Stimulated activated CD8-positive, alpha-beta memory T cell treated with anti-CD3 and anti-CD28 coated beads, Interleukin-4, amount 100 ng/mL, for 24 hours (primary cell): ENCODE results near the gene RPL36AL.
"Not testable (repeated sequence)": the region's sequence is repeated elsewhere in the genome, so short reads cannot be mapped to it uniquely, and the experiment has no call there.

Experiments
- DNase-seq: peaks from one replicate; pipeline ENCODE4 v3.0.0-alpha.2; 2020; ENCODE audit warnings: low read depth

RPL36AL gene

DNA sequence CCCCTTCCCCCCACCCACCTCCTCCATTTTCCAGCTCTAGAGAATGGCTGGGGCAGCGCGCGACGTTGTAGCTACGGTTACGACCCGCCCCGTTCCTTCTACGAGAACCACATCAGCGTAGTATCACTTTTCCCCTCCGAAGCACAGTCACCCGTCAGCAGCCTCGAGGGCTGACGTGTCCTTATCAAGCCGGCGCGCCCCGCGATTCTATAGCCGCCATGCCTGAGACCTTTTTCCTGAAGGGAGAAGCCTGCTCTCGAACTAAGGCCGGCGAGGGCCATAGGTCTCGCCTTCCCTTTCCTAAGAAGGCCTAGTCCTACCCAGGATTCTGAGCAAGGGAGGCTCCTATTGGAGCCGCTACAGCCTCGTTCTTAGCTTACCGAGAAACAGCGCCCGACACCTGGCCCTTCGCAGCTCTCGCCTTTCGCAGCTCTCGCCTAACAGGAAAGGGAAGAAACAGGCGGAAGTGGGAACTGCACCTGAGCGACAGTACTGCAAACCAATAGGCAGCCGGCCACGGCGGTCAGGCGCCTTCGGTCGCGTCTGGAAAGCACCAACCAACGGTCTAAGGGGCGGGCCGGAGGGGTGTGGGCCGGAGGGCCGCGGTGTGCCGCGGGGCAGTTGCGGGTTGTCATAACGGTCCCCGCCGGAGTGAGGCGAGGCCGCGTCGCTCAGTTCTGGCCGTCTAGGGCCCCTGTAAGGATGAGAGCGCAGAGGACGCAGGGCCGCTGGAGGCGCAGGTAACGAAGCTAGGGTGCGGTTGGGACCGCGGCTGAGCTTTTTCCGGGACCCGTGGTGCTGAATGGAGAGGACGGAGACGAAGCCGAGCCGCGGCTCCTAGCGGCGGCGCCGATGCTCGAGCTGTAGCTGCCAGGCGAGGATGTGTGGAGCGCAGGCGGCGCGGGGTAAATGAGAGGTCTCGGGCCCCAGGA lies at the start of gene RPL36AL, which contains the start of gene MGAT2:
TSS of gene RPL36AL (minus strand) at position 445 of the 932 bp plus-strand sequence. CDS start 1,522 bp downstream, outside the sequence.
TSS of gene MGAT2 (plus strand) at position 618 of the 932 bp plus-strand sequence. CDS start 470 bp downstream, outside the sequence.
- DNase-seq, result peak; percentile 90

DNA sequence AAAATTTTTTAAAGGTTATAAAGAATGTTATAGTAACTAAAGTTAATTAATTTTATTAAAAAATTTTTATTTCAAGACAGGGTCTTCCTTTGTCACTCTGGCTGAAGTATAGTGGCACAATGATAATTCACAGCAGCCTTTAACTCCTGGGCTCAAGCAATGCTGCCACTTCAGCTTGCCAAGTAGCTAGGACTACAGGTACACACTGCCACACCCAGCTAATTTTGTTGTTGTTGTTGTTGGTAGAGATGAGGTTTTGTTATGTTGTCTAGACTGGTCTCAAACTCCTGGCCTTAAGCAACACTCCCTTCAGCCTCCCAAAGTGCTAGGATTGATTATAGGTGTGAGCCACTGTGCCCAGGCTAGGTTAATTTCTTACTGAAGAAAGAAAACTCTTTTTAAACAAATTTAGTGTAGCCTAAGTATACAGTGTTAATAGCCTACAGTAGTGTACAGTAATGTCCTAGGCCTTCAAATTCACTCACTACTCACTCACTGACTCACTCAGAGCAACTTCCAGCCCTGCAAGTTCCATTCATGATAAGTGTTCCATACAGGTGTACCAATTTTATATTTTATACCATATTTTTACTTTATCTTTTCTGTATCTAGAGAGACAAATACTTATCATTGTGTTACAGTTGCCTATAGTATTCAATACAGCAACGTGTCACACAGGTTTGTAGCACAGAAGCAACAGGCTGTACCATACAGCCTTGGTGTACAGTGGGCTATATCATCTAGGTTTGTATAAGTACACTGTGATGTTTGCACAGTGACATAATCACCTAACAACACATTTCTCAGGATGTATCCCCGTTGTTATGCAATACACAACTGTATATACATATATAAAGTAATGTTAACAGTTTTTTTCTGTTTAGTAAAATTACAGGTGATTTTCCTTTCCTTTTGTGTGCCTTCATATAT lies 39.4 kb upstream of the RPL36AL start:
- DNase-seq, result no peak

- DNase-seq, result not testable (repeated sequence)
Measured at GRCh38 chr14:49657500-49657899, 37.1 kb upstream of the RPL36AL start.

GRCh38 chr14:49654511-49654910 lies 34.1 kb upstream of the RPL36AL start:
- DNase-seq, result no peak

DNA sequence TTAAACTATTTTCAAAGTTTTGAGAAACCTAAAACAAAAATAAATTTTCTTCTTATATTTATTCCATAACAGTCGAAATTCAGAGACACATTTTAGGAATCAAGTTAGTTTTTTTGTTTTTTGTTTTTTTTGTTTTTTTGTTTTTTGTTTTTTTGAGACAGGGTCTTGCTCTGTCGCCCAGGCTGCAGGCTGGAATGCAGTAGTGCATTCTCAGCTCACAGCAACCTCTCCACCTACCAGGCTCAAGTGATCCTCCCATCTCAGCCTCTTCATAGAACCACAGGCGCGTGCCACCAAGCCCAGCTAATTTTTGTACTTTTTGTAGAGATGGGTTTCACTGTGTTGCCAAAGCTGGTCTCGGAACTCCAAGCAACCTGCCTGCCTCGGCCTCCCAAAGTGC lies 33.1 kb upstream of the RPL36AL start:
- DNase-seq, result no peak

- no peak for DNase-seq
Measured at GRCh38 chr14:49642163-49642562, 21.7 kb upstream of the RPL36AL start.

DNA sequence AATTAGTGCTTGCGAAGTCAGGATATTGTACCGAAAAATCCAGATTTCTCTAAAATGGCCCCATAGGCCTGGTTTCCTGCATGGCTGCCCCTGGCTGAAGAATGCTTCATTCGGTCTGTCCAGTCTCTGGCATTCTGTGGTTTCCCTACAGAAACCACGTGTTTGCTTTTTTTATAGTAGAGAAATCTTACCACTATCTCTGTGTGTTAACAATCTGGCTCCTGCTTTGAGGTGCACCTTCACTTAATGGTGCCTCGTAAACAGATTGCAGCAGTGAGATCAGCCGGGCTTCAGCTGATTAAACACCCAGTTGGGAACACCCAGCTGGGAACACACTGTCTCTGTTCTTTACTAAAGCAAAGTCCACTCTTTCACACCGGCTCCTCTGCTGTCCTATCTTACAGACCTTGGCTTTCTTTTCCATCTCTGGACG lies 21.3 kb upstream of the RPL36AL start:
- DNase-seq, result no peak

GRCh38 chr14:49640540-49641417 lies 20.4 kb upstream of the RPL36AL start:
- DNase-seq, result no peak

- no peak for DNase-seq
Measured at GRCh38 chr14:49637534-49638078, 17.2 kb upstream of the RPL36AL start.

DNA sequence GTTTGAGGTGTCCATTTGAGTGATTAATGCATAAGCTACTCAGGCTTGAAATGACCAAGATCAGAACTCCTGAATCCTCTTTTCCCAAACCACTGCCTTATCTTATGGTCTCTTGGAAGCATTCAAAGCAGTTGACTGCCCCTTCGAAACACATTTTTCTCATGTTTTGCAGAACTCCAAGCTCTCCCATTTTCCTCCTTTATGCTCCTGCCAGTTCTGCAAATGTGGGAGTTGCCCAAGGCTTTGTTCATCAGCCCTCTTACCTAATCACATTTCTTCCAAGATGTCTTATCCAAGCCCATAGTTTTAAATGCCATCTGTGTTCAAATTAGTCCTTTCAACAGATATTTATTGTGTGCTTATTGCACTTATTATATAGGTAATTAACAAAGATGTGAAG lies 16.4 kb upstream of the RPL36AL start:
- DNase-seq, result no peak

DNA sequence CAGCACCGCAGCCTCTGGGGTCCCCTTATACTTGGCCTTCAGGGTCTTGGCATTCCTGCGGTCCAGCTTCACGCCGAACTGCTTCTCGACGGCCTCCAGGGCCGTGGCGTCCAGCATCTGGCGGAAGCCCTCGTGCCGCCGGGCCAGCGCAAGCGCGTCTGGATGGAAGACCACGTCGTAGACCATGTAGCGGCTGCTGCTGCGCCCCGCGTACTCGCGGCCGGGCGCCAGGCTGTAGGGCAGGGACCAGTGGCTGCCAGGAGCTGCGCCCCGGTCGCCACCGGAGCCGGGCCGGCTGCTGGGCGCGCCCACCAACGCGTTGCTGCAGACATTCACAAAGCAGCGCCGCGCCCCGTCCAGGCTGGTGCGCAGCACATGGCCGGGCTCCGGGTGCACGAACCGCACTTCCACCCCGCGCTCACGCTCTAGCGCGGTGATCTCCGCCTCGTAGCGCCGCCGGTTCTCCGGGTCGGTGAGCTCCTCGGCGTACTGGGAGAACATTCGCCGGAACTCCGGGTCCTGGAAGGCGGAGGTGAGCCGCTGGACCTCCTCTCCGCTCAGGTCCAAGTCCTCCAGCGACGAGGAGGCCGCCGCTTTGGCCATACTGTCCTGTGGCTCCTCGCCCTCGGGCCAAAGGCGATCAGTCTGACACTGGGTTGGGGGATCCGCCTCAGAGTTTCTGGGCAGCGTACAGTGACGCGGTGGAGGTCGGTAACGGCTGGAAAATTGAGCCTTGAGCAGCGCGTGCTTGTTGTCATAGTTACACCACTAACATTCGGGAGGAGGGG lies 14.3 kb upstream of the RPL36AL start, which contains the start of gene DNAAF2:
TSS of gene DNAAF2 (minus strand) at position 698 of the 788 bp plus-strand sequence. CDS start at position 603, 95 bp downstream.
- peak; percentile 32 for DNase-seq

DNA sequence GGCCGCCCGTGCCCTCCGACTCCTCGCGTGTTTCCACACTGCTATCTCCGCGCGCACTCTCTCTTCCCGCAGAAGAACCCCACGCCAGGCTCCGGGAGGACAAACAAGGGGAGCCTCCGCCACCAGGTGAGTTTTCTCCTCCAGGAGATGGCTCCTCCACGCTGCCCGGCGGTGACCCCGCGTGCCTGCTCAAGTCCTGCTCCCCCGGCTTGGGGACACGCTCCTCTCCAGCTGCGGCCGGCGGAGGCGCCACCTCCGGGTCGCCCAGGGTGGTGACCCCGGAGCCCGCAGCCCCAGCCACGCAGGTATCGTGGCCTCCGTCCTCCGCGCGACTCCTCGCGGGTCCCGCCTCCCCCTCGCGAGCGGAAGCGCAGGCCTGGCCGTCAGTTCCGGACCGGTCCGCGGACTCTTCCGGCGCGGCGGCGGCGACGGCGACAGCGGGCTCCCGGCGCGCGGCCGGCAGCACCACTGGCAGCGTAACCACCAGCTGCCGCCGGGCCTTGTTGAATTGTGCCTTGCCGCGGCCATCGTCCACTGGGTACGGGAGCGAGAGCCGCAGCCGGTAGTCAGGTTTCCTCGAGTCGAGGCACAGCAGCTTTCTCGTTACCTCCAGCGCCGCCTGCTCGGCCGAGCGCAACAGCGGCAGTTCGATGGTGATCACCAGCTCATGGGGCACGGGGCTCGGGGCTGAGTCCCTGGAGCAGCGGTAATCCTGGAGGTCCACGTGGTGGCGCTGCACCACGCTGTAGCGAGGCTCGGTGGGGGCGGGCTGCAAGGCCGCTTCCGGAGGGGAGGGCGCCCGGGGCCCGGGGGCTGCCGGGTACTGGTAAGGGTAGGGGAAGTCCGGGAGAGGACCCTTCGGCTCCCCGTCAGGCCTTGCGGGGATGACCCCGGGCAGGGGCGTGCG lies 13.5 kb upstream of the RPL36AL start:
- DNase-seq, result peak; percentile 91

- DNase-seq, result no peak
Measured at GRCh38 chr14:49623941-49624839, 3.8 kb upstream of the RPL36AL start.

GRCh38 chr14:49623387-49623786 lies 3.0 kb upstream of the RPL36AL start:
- no peak for DNase-seq

DNA sequence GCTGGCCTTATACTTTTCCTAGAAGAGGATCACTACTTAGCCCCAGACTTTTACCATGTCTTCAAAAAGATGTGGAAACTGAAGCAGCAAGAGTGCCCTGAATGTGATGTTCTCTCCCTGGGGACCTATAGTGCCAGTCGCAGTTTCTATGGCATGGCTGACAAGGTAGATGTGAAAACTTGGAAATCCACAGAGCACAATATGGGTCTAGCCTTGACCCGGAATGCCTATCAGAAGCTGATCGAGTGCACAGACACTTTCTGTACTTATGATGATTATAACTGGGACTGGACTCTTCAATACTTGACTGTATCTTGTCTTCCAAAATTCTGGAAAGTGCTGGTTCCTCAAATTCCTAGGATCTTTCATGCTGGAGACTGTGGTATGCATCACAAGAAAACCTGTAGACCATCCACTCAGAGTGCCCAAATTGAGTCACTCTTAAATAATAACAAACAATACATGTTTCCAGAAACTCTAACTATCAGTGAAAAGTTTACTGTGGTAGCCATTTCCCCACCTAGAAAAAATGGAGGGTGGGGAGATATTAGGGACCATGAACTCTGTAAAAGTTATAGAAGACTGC lies 1.7 kb upstream of the RPL36AL start:
- no peak for DNase-seq

DNA sequence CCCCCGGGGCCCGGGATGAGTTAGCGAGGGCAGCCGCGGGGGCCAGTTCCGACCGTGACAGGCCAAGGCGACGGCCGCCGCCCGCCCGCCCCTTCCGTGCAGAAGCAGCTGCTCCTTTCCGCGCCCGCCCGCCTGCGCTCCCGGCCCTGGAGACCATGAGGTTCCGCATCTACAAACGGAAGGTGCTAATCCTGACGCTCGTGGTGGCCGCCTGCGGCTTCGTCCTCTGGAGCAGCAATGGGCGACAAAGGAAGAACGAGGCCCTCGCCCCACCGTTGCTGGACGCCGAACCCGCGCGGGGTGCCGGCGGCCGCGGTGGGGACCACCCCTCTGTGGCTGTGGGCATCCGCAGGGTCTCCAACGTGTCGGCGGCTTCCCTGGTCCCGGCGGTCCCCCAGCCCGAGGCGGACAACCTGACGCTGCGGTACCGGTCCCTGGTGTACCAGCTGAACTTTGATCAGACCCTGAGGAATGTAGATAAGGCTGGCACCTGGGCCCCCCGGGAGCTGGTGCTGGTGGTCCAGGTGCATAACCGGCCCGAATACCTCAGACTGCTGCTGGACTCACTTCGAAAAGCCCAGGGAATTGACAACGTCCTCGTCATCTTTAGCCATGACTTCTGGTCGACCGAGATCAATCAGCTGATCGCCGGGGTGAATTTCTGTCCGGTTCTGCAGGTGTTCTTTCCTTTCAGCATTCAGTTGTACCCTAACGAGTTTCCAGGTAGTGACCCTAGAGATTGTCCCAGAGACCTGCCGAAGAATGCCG lies 872 bp upstream of the RPL36AL start:
- peak; percentile 49 for DNase-seq

DNA sequence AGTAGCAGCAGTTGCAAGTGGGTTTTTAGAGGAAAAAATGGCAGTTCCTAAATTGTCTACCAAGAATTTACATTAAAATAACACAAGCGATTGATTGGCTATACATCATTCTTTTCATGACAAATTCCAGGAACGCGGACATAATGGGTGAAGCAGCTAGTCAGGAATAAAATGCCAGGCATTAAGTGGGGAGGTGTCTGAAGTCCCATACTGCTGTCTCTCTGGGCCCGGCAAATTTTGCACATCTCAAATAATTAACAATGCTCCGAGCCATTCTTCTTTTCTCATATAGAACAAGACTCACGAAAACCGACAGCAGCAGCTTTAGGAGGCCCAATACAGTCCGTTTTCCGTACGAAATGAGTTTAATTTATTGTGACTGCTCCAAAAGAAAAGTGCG lies 696 bp downstream of the RPL36AL start:
- no peak for DNase-seq
